ENCODE data around the gene KRTAP6-2. TPM values are rescaled to one million over a fixed set of nuclear protein-coding genes. Genes with fewer than 3 reads are reported as not detected.

KRTAP6-2 gene
- total RNA-seq, 1 donor from 2014 or later: not detected

DNA sequence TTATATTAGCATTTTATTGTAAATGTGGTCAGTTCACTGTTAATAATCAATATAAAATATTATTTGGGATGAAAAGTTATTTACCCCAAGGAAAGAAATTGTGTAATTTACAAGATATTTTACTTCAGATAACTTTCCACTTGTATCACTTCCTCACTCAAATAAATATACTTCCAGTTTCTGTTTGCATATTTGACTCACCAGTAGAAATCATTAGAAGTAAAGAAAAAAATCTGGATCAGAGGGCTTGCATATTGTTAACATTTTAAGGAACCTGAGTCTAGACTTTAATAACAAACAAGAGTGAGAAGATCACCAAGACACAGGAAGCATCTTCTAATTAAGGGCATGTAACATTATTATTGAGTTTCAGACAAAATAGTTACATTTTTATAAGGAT, 21.4 kb upstream of the KRTAP6-2 start:
- TF ChIP-seq, protein P1, sequence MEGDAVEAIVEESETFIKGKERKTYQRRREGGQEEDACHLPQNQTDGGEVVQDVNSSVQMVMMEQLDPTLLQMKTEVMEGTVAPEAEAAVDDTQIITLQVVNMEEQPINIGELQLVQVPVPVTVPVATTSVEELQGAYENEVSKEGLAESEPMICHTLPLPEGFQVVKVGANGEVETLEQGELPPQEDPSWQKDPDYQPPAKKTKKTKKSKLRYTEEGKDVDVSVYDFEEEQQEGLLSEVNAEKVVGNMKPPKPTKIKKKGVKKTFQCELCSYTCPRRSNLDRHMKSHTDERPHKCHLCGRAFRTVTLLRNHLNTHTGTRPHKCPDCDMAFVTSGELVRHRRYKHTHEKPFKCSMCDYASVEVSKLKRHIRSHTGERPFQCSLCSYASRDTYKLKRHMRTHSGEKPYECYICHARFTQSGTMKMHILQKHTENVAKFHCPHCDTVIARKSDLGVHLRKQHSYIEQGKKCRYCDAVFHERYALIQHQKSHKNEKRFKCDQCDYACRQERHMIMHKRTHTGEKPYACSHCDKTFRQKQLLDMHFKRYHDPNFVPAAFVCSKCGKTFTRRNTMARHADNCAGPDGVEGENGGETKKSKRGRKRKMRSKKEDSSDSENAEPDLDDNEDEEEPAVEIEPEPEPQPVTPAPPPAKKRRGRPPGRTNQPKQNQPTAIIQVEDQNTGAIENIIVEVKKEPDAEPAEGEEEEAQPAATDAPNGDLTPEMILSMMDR (IDR thresholded peaks at IDR 0.05): no peak
- H3K4me1 Mint-ChIP-seq (ENCODE audit: low read depth): no peaks in the 10 kb centered on the region
- no peak overlapping the region for H3K27ac Mint-ChIP-seq (ENCODE audit: unreplicated experiment)
- peaks cover 19% of the 10 kb centered on the region for H3K9me3 Mint-ChIP-seq (ENCODE audit: low read depth)
- no peak for DNase-seq (ENCODE audit: low spot score)
- no peak overlapping the region for H3K4me3 Mint-ChIP-seq (ENCODE audit: unreplicated experiment)
- no peaks in the 10 kb centered on the region for H3K36me3 Mint-ChIP-seq (ENCODE audit: low read depth)
- H3K27me3 Mint-ChIP-seq (ENCODE audit: low read depth): no peaks in the 10 kb centered on the region

DNA sequence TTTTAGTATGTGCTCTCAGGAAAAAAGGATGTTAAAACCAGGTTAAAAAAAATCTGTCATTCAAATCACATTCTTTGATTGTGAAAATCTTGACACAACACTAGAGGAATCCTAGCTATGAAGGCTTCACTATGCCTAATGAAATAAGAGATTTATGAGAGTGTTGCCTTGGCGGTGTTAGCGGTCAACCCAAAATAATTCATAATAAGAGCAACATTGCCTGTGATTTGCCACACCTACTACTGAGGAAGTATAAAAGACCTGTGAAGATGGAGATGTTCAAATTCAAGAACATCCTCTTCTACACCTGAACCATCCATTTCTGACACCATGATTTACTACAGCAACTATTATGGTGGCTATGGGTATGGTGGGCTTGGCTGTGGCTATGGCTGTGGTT, 17.4 kb upstream of the KRTAP6-2 start, which contains the start of gene KRTAP20-1:
Gene KRTAP20-1, plus strand, starts transcription at position 301 of the 400 bp plus-strand sequence. Its CDS starts 30 bp downstream, at position 331.
- peaks cover 3% of the 10 kb centered on the region for H3K4me1 Mint-ChIP-seq (ENCODE audit: low read depth)
- no peak within 1 kb of the TSS for H3K4me3 Mint-ChIP-seq (ENCODE audit: unreplicated experiment)
- H3K27ac Mint-ChIP-seq (ENCODE audit: unreplicated experiment): no peak within 1 kb of the TSS
- TF ChIP-seq, protein P1 (IDR thresholded peaks at IDR 0.05): no peak
- no peaks in the 10 kb centered on the region for H3K27me3 Mint-ChIP-seq (ENCODE audit: low read depth)
- DNase-seq (ENCODE audit: low spot score): no peak
- no peaks in the 10 kb centered on the region for H3K36me3 Mint-ChIP-seq (ENCODE audit: low read depth)
- peaks cover 12% of the 10 kb centered on the region for H3K9me3 Mint-ChIP-seq (ENCODE audit: low read depth)

DNA sequence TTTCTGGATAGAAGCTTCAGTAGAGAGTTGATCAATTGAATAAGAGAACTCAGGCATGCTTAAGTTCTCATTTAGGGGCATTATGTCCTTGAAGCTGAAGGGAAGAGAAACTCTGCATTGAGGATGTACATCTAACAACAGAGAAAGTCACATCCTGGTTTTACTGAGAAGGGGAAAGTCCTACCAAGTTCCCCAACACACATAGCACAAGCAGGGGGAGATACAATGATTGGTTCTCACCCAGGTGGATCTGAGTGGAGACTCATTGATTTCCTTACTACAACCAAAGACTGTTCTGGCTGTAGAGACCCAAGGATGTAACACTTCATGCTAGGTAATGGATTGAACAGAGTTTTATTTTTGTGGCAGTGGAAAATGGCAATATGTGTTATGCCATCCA, 16.5 kb upstream of the KRTAP6-2 start:
- Mint-ChIP-seq H3K27me3 (ENCODE audit: low read depth) (no peaks in the 10 kb centered on the region), H3K36me3 (ENCODE audit: low read depth) (no peaks in the 10 kb centered on the region)

GRCh38 chr21:30613836-30614235, 15.1 kb upstream of the KRTAP6-2 start, which contains the start of gene KRTAP6-1:
Gene KRTAP6-1, minus strand, starts transcription at chr21:30613930. Its CDS starts 26 bp downstream, at chr21:30613904.
- no peaks in the 10 kb centered on the region for H3K27me3 Mint-ChIP-seq (ENCODE audit: low read depth)
- H3K9me3 Mint-ChIP-seq (ENCODE audit: low read depth): peaks cover 15% of the 10 kb centered on the region
- no peak within 1 kb of the TSS for H3K27ac Mint-ChIP-seq (ENCODE audit: unreplicated experiment)
- no peak for DNase-seq (ENCODE audit: low spot score)
- H3K4me1 Mint-ChIP-seq (ENCODE audit: low read depth): peaks cover 3% of the 10 kb centered on the region
- H3K4me3 Mint-ChIP-seq (ENCODE audit: unreplicated experiment): no peak within 1 kb of the TSS
- H3K36me3 Mint-ChIP-seq (ENCODE audit: low read depth): no peaks in the 10 kb centered on the region
- TF ChIP-seq, protein P1 (IDR thresholded peaks at IDR 0.05): no peak

More for the DNA sequence above, 16.5 kb upstream of the KRTAP6-2 start:
- Mint-ChIP-seq H3K27ac (ENCODE audit: unreplicated experiment) (no peak overlapping the region), H3K4me1 (ENCODE audit: low read depth) (peaks cover 3% of the 10 kb centered on the region), H3K9me3 (ENCODE audit: low read depth) (peaks cover 15% of the 10 kb centered on the region), H3K4me3 (ENCODE audit: unreplicated experiment) (no peak overlapping the region)
- TF ChIP-seq, protein P1 (IDR thresholded peaks at IDR 0.05): no peak
- no peak for DNase-seq (ENCODE audit: low spot score)

- H3K27me3 Mint-ChIP-seq (ENCODE audit: low read depth): no peaks in the 10 kb centered on the region
- H3K9me3 Mint-ChIP-seq (ENCODE audit: low read depth): peaks cover 23% of the 10 kb centered on the region
- peaks cover 3% of the 10 kb centered on the region for H3K4me1 Mint-ChIP-seq (ENCODE audit: low read depth)
- H3K27ac Mint-ChIP-seq (ENCODE audit: unreplicated experiment): no peak overlapping the region
- TF ChIP-seq, protein P1 (IDR thresholded peaks at IDR 0.05): no peak
- no peak overlapping the region for H3K4me3 Mint-ChIP-seq (ENCODE audit: unreplicated experiment)
- no peaks in the 10 kb centered on the region for H3K36me3 Mint-ChIP-seq (ENCODE audit: low read depth)
- DNase-seq (ENCODE audit: low spot score): no peak
These were observed 13.4 kb upstream of the KRTAP6-2 start for GRCh38 chr21:30612132-30612531.
